ENCODE data around the gene COX6A2.
"Not testable (repeated sequence)": the region's sequence is repeated elsewhere in the genome, so short reads cannot be mapped to it uniquely, and the experiment has no call there.

Gene COX6A2

GRCh38 chr16:31455601-31456314 lies 27.6 kb upstream of the COX6A2 start:
- Mint-ChIP-seq H3K4me1 (ENCODE audit: low read depth) (peaks cover 40% of the 10 kb centered on the region), H3K9me3 (no peaks in the 10 kb centered on the region), H3K36me3 (ENCODE audit: low read depth) (peaks cover 9% of the 10 kb centered on the region), H3K4me3 (no peak overlapping the region), H3K27me3 (ENCODE audit: low read depth) (no peaks in the 10 kb centered on the region), H3K27ac (peak overlapping the region; percentile 34)

DNA sequence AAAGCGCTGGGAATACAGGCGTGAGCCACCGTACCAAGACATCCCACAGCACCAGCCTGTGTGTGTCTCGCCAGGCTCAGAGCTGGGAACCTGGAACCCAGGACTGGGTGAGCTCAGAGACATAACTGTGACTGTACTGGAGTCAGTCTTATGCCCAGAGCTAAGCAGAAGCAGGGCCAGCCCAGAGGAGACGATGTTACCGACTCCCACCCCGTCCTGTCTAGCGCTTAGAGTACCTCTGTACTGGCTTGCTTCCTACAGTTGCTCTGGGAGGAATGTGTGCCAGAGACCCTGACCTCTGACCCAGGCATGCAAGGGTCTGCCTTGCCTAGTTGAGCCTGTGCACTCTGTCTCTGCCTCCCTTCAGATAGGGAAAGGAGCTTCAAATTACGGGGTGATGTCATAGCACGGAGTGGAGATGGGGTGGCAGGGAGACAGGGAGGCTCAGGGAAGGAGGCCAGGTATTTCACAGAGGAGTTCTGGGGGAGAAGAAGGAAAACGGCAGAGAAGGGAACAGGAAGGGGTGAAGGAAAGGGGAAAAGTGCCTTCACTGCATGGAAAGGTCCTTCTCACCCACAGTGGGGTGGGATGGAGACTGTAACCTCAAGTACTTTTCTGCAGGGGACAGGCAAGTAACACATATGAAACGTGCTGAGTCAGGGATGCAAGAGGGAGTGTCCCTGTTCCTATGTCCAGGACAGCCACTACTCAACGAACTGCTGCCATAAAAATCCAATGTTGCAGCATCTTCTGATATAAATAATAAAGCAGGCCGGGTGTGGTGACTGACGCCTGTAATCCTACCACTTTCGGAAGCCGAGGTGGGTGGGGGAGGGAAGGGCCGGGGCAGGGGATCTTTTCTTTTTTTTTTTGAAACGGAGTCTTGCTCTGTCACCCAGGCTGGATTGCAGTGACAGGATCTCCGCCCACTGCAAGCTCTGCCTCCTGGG lies 25.4 kb upstream of the COX6A2 start:
- Mint-ChIP-seq H3K27ac (no peak overlapping the region), H3K4me1 (ENCODE audit: low read depth) (peaks cover 34% of the 10 kb centered on the region), H3K4me3 (no peak overlapping the region), H3K9me3 (no peaks in the 10 kb centered on the region), H3K27me3 (ENCODE audit: low read depth) (no peaks in the 10 kb centered on the region), H3K36me3 (ENCODE audit: low read depth) (peaks cover 9% of the 10 kb centered on the region)

DNA sequence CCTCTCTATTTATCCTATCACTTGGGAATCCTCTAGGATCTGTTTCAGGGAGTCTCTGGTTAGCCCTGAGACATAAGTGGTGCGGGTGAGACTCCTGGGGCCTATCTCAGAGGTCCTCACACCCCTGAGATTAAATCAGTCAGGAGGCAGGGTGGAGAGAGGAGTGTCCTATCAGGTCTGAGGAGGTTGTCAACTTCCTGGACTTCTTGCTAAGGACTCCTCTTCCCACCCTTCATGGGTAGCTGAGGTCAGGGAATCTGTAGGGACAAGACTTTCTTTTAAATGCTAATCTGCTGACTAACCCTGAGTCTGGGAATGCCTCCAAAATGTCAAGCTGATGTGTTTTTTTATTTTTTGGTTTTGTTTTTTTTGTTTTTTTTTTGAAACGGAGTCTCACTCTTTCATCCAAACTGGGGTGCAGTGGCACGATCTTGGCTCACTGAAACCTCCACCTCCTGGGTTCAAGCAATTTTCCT lies 24.5 kb upstream of the COX6A2 start:
- Mint-ChIP-seq H3K27ac (no peak overlapping the region), H3K4me3 (no peak overlapping the region), H3K27me3 (ENCODE audit: low read depth) (no peaks in the 10 kb centered on the region), H3K9me3 (no peaks in the 10 kb centered on the region), H3K4me1 (ENCODE audit: low read depth) (peaks cover 28% of the 10 kb centered on the region), H3K36me3 (ENCODE audit: low read depth) (peaks cover 9% of the 10 kb centered on the region)

GRCh38 chr16:31451681-31452351 lies 23.7 kb upstream of the COX6A2 start:
- H3K9me3 Mint-ChIP-seq, result no peaks in the 10 kb centered on the region
- no peaks in the 10 kb centered on the region for H3K27me3 Mint-ChIP-seq (ENCODE audit: low read depth)
- H3K36me3 Mint-ChIP-seq (ENCODE audit: low read depth), result peaks cover 9% of the 10 kb centered on the region
- H3K4me3 Mint-ChIP-seq, result no peak overlapping the region
- H3K4me1 Mint-ChIP-seq (ENCODE audit: low read depth), result peaks cover 24% of the 10 kb centered on the region
- H3K27ac Mint-ChIP-seq, result no peak overlapping the region

DNA sequence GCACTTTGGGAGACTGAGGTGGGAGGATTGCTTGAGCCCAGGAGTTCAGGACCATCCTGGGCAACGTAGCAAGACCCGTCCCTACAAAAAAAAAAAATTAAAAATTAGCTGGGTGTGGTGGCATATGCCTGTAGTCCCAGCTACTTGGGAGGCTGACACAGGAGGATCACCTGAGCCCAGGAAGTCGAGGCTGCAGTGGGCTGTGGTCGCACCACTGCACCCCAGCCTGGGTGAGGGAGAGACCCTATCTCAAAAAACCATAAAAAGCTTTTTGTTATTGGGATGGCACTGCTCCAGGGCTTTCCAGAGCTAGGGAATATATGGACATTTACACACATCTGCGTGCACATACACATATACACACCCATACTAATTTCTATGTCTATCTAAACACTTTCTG lies 23.0 kb upstream of the COX6A2 start:
- H3K36me3 Mint-ChIP-seq (ENCODE audit: low read depth), result peaks cover 7% of the 10 kb centered on the region
- H3K9me3 Mint-ChIP-seq, result no peaks in the 10 kb centered on the region
- no peak overlapping the region for H3K27ac Mint-ChIP-seq
- H3K27me3 Mint-ChIP-seq (ENCODE audit: low read depth), result no peaks in the 10 kb centered on the region
- H3K4me3 Mint-ChIP-seq, result no peak overlapping the region
- H3K4me1 Mint-ChIP-seq (ENCODE audit: low read depth), result peaks cover 20% of the 10 kb centered on the region

GRCh38 chr16:31445931-31446330 lies 17.8 kb upstream of the COX6A2 start:
- H3K27ac Mint-ChIP-seq; H3K27me3 Mint-ChIP-seq (ENCODE audit: low read depth); H3K36me3 Mint-ChIP-seq (ENCODE audit: low read depth); H3K4me3 Mint-ChIP-seq; H3K9me3 Mint-ChIP-seq: not testable (repeated sequence)
- peaks cover 10% of the 10 kb centered on the region for H3K4me1 Mint-ChIP-seq (ENCODE audit: low read depth)

- Mint-ChIP-seq H3K36me3 (ENCODE audit: low read depth) (no peaks in the 10 kb centered on the region), H3K9me3 (no peaks in the 10 kb centered on the region), H3K4me3 (peak overlapping the region; percentile 77), H3K27me3 (ENCODE audit: low read depth) (peaks cover 5% of the 10 kb centered on the region), H3K27ac (peak overlapping the region; percentile 21), H3K4me1 (ENCODE audit: low read depth) (peaks cover 17% of the 10 kb centered on the region)
These were observed 13.8 kb upstream of the COX6A2 start for GRCh38 chr16:31441956-31442355.

DNA sequence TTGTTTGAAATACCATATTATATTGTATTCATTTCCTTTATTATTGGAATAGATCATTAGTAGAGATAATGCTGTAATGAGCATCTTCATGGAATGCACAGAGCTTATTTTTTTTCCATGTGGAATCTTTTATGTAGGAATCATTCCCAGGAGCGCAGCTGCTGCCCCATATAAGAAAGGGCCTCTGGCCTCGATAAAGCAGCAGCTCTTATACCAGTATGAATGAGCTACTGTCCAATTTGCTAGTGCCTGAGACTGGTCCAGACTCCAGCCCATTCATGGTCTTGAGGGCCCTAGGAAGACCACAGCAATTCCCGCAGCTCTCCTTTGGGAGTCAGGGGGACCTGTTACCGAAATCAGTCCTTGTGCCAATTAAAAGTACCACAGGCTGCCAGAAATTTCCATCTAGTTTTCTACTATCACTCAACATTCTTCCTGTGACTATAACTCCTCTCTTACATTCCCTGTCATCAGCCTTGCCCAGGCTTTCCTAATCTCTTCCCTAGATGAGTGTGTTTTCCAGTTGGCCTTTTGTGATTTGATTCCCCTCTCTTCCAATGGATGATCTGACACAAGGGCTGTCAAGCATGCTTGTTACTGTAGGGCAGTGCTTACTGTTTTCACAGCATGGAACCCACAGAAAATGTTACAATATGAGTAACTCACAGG lies 12.5 kb upstream of the COX6A2 start:
- Mint-ChIP-seq H3K9me3 (no peaks in the 10 kb centered on the region), H3K4me3 (no peak overlapping the region), H3K27ac (no peak overlapping the region), H3K27me3 (ENCODE audit: low read depth) (peaks cover 5% of the 10 kb centered on the region), H3K4me1 (ENCODE audit: low read depth) (peaks cover 14% of the 10 kb centered on the region), H3K36me3 (ENCODE audit: low read depth) (no peaks in the 10 kb centered on the region)

DNA sequence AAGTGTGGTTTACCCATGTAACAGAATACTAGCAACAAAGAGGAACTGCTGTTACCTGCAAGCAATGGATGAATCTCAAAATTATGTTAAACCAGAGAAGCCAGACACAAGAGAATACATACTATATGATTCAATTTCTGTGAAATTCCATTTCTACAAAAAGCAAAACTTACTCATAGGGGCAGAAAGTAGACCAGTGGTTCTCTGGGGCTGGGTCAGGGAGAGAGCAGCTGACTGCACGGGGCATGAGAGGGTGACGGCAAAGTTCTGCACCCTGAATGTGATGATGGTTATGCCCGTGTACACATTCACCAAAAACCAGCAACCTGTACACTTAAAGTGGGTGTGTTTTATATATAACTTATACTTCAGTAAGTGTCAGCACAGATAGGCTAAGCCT lies 11.4 kb upstream of the COX6A2 start:
- Mint-ChIP-seq H3K9me3 (no peaks in the 10 kb centered on the region), H3K27me3 (ENCODE audit: low read depth) (no peaks in the 10 kb centered on the region)

DNA sequence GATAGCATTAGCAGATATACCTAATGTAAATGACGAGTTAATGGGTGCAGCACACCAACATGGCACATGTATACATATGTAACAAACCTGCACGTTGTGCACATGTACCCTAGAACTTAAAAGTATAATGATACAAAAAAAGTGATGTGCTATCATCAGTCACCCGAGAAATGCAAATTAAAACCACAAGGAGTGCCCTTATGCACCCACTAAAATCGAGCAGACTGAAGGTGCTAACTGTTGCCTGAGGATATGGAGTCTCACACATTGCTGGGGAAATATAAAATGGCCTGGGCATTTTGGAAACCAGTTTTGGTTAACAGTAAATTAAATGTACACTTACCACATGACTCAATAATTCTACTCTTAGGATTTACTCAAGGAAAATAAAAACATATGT lies 10.9 kb upstream of the COX6A2 start:
- not testable (repeated sequence) for H3K27me3 Mint-ChIP-seq (ENCODE audit: low read depth); H3K36me3 Mint-ChIP-seq (ENCODE audit: low read depth); H3K9me3 Mint-ChIP-seq; H3K27ac Mint-ChIP-seq; H3K4me3 Mint-ChIP-seq
- peaks cover 13% of the 10 kb centered on the region for H3K4me1 Mint-ChIP-seq (ENCODE audit: low read depth)

More for the DNA sequence above, 11.4 kb upstream of the COX6A2 start:
- no peak overlapping the region for H3K4me3 Mint-ChIP-seq
- no peaks in the 10 kb centered on the region for H3K36me3 Mint-ChIP-seq (ENCODE audit: low read depth)
- H3K4me1 Mint-ChIP-seq (ENCODE audit: low read depth), result peaks cover 13% of the 10 kb centered on the region
- no peak overlapping the region for H3K27ac Mint-ChIP-seq

DNA sequence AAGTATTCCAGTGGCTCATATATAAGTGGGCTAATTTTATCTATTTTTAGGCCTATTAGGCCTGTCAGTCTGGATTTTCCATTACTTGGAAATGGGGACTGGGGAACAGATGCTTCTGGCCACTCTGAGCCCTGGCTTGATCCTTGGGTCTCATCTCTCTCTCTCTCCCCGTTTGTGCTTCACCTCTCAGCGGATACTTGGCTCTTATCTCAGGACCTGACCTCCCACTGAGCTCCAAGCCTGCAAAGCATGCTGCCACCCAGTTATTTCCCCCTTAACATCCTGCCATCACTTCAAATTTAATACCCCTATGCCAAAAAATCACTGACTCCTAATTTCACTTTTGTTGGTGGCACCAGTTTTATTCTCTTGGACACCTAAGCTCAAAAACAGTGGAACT lies 10.3 kb upstream of the COX6A2 start:
- Mint-ChIP-seq H3K4me1 (ENCODE audit: low read depth) (peaks cover 13% of the 10 kb centered on the region), H3K27ac (no peak overlapping the region), H3K36me3 (ENCODE audit: low read depth) (no peaks in the 10 kb centered on the region), H3K4me3 (no peak overlapping the region), H3K27me3 (ENCODE audit: low read depth) (no peaks in the 10 kb centered on the region), H3K9me3 (no peaks in the 10 kb centered on the region)

- Mint-ChIP-seq H3K4me3 (no peak overlapping the region), H3K4me1 (ENCODE audit: low read depth) (peaks cover 9% of the 10 kb centered on the region), H3K27ac (no peak overlapping the region), H3K36me3 (ENCODE audit: low read depth) (no peaks in the 10 kb centered on the region), H3K27me3 (ENCODE audit: low read depth) (no peaks in the 10 kb centered on the region), H3K9me3 (no peaks in the 10 kb centered on the region)
These were observed 8.3 kb upstream of the COX6A2 start for GRCh38 chr16:31436221-31437045.

- Mint-ChIP-seq H3K36me3 (ENCODE audit: low read depth) (no peaks in the 10 kb centered on the region), H3K4me3 (no peak overlapping the region), H3K9me3 (no peaks in the 10 kb centered on the region), H3K27me3 (ENCODE audit: low read depth) (no peaks in the 10 kb centered on the region), H3K27ac (no peak overlapping the region), H3K4me1 (ENCODE audit: low read depth) (peaks cover 12% of the 10 kb centered on the region)
These were observed 7.4 kb upstream of the COX6A2 start for GRCh38 chr16:31435341-31436220.

Measured in T-helper 1 cell treated with Interleukin-12 subunit alpha and Interleukin-12 subunit beta and Interleukin-4 antibody, amounts not matched to agents 30 μg/mL and 1 μg/mL, for 36 hours (primary cell).